ENCODE results near the gene P2RX6. TPM values are rescaled to one million over a fixed set of nuclear protein-coding genes. Genes with fewer than 3 reads are reported as not detected.

P2RX6 gene
- total RNA-seq, 1 donor from 2014 or later = 0.45 TPM

DNA sequence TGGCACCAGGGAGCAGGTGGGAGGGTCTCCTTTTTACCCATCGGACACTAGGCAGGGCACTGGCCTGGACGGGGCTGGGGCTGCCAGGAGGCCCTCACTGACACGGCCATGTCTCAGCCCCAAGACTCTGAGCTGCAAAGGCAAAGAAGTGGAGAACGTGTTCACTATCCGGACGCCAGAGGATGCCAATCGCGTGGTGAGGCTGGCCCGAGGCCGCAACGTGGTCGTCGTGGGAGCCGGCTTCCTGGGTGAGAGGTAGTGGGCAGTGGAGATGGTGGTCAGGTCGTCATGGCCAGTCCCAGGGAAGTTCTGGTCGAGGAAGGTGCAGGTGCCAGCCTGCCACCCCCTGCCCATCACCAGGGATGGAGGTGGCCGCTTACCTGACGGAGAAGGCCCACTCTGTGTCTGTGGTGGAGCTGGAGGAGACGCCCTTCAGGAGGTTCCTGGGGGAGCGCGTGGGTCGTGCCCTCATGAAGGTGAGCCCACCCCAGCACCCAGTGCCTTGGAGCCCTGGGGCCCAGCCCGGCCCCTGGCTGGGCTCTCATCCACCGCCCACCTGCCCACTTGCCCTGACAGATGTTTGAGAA, 38.6 kb upstream of the P2RX6 start:
- no peak overlapping the region for H3K4me3 ChIP-seq (ENCODE audit: insufficient read depth, low read depth, low read length)
- Mint-ChIP-seq H3K4me3 (ENCODE audit: unreplicated experiment) (no peak overlapping the region), H3K9me3 (ENCODE audit: unreplicated experiment) (peaks cover 11% of the 10 kb centered on the region), H3K4me1 (ENCODE audit: low read depth, unreplicated experiment) (peaks cover 2% of the 10 kb centered on the region), H3K36me3 (ENCODE audit: low read depth, unreplicated experiment) (peaks cover 2% of the 10 kb centered on the region), H3K27me3 (ENCODE audit: low read depth, unreplicated experiment) (peaks cover 29% of the 10 kb centered on the region), H3K27ac (ENCODE audit: unreplicated experiment) (no peak overlapping the region)
- no peak for TF ChIP-seq EZH2 (IDR thresholded peaks at IDR 0.05; ENCODE audit: insufficient read depth, low read length)
- TF ChIP-seq, protein P1, sequence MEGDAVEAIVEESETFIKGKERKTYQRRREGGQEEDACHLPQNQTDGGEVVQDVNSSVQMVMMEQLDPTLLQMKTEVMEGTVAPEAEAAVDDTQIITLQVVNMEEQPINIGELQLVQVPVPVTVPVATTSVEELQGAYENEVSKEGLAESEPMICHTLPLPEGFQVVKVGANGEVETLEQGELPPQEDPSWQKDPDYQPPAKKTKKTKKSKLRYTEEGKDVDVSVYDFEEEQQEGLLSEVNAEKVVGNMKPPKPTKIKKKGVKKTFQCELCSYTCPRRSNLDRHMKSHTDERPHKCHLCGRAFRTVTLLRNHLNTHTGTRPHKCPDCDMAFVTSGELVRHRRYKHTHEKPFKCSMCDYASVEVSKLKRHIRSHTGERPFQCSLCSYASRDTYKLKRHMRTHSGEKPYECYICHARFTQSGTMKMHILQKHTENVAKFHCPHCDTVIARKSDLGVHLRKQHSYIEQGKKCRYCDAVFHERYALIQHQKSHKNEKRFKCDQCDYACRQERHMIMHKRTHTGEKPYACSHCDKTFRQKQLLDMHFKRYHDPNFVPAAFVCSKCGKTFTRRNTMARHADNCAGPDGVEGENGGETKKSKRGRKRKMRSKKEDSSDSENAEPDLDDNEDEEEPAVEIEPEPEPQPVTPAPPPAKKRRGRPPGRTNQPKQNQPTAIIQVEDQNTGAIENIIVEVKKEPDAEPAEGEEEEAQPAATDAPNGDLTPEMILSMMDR (IDR thresholded peaks at IDR 0.05; ENCODE audit: insufficient read depth, low read depth, low read length) = no peak
- H3K27me3 ChIP-seq (ENCODE audit: insufficient read depth, low read length) = no peaks in the 10 kb centered on the region
- DNase-seq (ENCODE audit: low read depth) = no peak
- H3K9me3 ChIP-seq (ENCODE audit: insufficient read depth, low read depth, low read length) = peaks cover 5% of the 10 kb centered on the region
- no peaks in the 10 kb centered on the region for H3K36me3 ChIP-seq (ENCODE audit: insufficient read depth, low read length)
- H4K20me1 ChIP-seq (ENCODE audit: insufficient read depth, low read length) = no peaks in the 10 kb centered on the region
- no peak overlapping the region for H3K4me2 ChIP-seq (ENCODE audit: low read length)
- no peak overlapping the region for H3K9ac ChIP-seq (ENCODE audit: low read length)
- no peak overlapping the region for H2AFZ ChIP-seq (ENCODE audit: low read depth, low read length)
- FAIRE-seq = no peak
- no peaks in the 10 kb centered on the region for H3K79me2 ChIP-seq (ENCODE audit: insufficient read depth, low read length)
- no peak overlapping the region for H3K27ac ChIP-seq (ENCODE audit: low read depth, low read length)
- H3K4me1 ChIP-seq (ENCODE audit: insufficient read depth, low read length) = peaks cover under 1% of the 10 kb centered on the region

DNA sequence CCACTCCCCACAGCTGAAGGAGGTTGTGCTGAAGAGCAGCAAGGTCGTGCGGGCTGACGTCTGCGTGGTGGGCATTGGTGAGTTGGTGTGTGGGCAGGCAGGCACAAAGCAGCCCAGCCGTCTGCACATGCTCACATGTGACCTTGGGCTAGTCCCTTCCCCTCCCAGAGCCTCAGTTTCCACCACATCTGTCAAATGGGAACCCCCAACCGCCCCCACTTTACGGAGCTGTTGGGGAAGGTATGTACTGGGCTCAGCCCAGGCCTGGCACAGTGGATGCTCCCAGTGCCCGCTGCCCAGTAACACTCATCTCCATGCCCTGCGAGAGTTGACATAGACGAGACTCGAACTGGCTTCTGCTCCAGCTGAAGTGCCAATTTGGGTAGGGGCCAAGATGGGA, 37.9 kb upstream of the P2RX6 start:
- Mint-ChIP-seq H3K4me3 (ENCODE audit: unreplicated experiment) (no peak overlapping the region), H3K36me3 (ENCODE audit: low read depth, unreplicated experiment) (peaks cover 2% of the 10 kb centered on the region), H3K9me3 (ENCODE audit: unreplicated experiment) (peaks cover 11% of the 10 kb centered on the region), H3K4me1 (ENCODE audit: low read depth, unreplicated experiment) (peaks cover 2% of the 10 kb centered on the region), H3K27me3 (ENCODE audit: low read depth, unreplicated experiment) (peaks cover 29% of the 10 kb centered on the region), H3K27ac (ENCODE audit: unreplicated experiment) (no peak overlapping the region)
- H3K4me3 ChIP-seq (ENCODE audit: insufficient read depth, low read depth, low read length) = no peak overlapping the region
- H4K20me1 ChIP-seq (ENCODE audit: insufficient read depth, low read length) = no peaks in the 10 kb centered on the region
- H3K4me1 ChIP-seq (ENCODE audit: insufficient read depth, low read length) = peaks cover 4% of the 10 kb centered on the region
- no peak overlapping the region for H3K27ac ChIP-seq (ENCODE audit: low read depth, low read length)
- no peak overlapping the region for H3K4me2 ChIP-seq (ENCODE audit: low read length)
- H2AFZ ChIP-seq (ENCODE audit: low read depth, low read length) = no peak overlapping the region
- no peak overlapping the region for H3K9ac ChIP-seq (ENCODE audit: low read length)
- peaks cover 5% of the 10 kb centered on the region for H3K9me3 ChIP-seq (ENCODE audit: insufficient read depth, low read depth, low read length)
- FAIRE-seq (no peak), DNase-seq (ENCODE audit: low read depth) (no peak)
- no peaks in the 10 kb centered on the region for H3K27me3 ChIP-seq (ENCODE audit: insufficient read depth, low read length)
- no peaks in the 10 kb centered on the region for H3K36me3 ChIP-seq (ENCODE audit: insufficient read depth, low read length)
- peaks cover under 1% of the 10 kb centered on the region for H3K79me2 ChIP-seq (ENCODE audit: insufficient read depth, low read length)
- TF ChIP-seq, protein P1 (IDR thresholded peaks at IDR 0.05; ENCODE audit: insufficient read depth, low read depth, low read length) = no peak
- TF ChIP-seq EZH2 (IDR thresholded peaks at IDR 0.05; ENCODE audit: insufficient read depth, low read length) = no peak

DNA sequence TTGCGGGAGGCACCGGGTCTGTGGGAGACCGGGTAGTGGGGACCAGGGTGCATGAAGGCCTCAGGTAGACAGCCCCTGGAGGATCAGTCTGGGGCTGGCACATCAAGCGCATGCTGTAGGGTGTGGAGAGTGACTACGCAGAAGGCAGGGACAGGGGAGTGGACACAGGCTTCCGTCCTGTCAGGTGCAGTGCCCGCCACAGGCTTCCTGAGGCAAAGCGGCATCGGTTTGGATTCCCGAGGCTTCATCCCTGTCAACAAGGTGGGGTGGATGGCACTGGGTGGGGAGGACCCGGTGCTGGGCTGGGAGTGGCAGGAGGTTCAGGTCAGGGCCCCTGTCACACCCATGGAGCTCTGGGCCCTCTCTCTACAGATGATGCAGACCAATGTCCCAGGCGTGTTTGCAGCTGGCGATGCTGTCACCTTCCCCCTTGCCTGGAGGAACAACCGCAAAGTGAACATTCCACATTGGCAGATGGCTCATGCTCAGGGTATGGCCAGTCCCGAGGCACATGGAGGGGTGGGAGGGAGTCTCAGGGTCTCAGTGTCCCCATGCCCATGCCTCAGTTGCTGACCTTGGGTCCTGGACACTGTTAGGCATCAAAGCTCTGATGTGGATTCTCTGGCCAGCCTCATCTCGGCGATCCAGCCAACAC, 37.3 kb upstream of the P2RX6 start:
- Mint-ChIP-seq H3K4me1 (ENCODE audit: low read depth, unreplicated experiment) (peaks cover 2% of the 10 kb centered on the region), H3K27ac (ENCODE audit: unreplicated experiment) (no peak overlapping the region), H3K9me3 (ENCODE audit: unreplicated experiment) (peaks cover 11% of the 10 kb centered on the region), H3K4me3 (ENCODE audit: unreplicated experiment) (no peak overlapping the region), H3K36me3 (ENCODE audit: low read depth, unreplicated experiment) (peaks cover 4% of the 10 kb centered on the region), H3K27me3 (ENCODE audit: low read depth, unreplicated experiment) (peaks cover 28% of the 10 kb centered on the region)
- no peak for DNase-seq (ENCODE audit: low read depth)
- H3K27me3 ChIP-seq (ENCODE audit: insufficient read depth, low read length) = no peaks in the 10 kb centered on the region
- H2AFZ ChIP-seq (ENCODE audit: low read depth, low read length) = no peak overlapping the region
- H3K27ac ChIP-seq (ENCODE audit: low read depth, low read length) = no peak overlapping the region
- no peaks in the 10 kb centered on the region for H3K36me3 ChIP-seq (ENCODE audit: insufficient read depth, low read length)
- peaks cover 7% of the 10 kb centered on the region for H3K79me2 ChIP-seq (ENCODE audit: insufficient read depth, low read length)
- peaks cover 5% of the 10 kb centered on the region for H3K9me3 ChIP-seq (ENCODE audit: insufficient read depth, low read depth, low read length)
- no peak for FAIRE-seq
- no peak overlapping the region for H3K4me3 ChIP-seq (ENCODE audit: insufficient read depth, low read depth, low read length)
- no peak overlapping the region for H3K4me2 ChIP-seq (ENCODE audit: low read length)
- H3K4me1 ChIP-seq (ENCODE audit: insufficient read depth, low read length) = peaks cover 4% of the 10 kb centered on the region
- TF ChIP-seq, protein P1 (IDR thresholded peaks at IDR 0.05; ENCODE audit: insufficient read depth, low read depth, low read length) = no peak
- TF ChIP-seq EZH2 (IDR thresholded peaks at IDR 0.05; ENCODE audit: insufficient read depth, low read length) = no peak
- no peak overlapping the region for H3K9ac ChIP-seq (ENCODE audit: low read length)
- no peaks in the 10 kb centered on the region for H4K20me1 ChIP-seq (ENCODE audit: insufficient read depth, low read length)

Data from astrocyte (in vitro differentiated cells and primary cell).